ENCODE data around the gene RRBP1.

DNA sequence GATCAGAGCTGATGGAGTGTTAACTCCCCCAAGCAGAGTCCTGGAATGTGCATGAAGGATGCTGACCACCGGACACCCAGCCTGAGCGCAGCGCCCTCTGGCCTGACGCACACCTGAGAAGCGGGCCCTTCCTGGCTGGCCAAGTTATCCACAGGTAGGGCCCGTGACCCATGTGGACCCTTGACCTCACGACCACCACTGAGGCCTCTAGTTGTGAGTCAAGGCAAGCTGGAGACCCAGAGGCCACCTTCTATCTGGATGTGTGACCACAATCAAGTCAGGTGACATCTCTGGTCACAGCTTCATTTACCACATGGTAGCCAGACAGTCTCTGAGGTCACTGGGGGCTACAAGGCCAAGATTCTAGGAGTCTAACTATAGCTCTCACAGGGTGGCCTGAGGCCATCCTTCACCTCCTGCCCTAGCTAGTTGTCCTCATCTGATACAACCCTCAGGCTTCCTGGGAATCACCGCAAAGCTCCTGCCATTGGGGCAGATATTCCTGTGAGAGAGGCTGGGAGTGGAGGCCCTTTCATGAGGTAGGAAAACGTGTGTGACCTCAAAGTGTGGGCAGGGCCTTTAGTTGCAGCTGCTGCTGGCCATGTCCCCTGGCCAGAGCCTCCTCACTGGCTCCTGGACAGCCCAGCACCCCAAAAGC is 59.1 kb downstream of the RRBP1 start:
- TF ChIP-seq CTCF (IDR thresholded peaks at IDR 0.05; ENCODE audit: insufficient read depth, low read length) (no peak), REST (IDR thresholded peaks at IDR 0.05; ENCODE audit: insufficient replicate concordance, low read depth) (no peak), GABPA (IDR thresholded peaks at IDR 0.05; ENCODE audit: low read depth) (no peak)

Measured in HL-60 (cell line).